ENCODE data around the gene PHF11.
"Not testable (repeated sequence)": the region's sequence is repeated elsewhere in the genome, so short reads cannot be mapped to it uniquely, and the experiment has no call there.

PHF11 gene

DNA sequence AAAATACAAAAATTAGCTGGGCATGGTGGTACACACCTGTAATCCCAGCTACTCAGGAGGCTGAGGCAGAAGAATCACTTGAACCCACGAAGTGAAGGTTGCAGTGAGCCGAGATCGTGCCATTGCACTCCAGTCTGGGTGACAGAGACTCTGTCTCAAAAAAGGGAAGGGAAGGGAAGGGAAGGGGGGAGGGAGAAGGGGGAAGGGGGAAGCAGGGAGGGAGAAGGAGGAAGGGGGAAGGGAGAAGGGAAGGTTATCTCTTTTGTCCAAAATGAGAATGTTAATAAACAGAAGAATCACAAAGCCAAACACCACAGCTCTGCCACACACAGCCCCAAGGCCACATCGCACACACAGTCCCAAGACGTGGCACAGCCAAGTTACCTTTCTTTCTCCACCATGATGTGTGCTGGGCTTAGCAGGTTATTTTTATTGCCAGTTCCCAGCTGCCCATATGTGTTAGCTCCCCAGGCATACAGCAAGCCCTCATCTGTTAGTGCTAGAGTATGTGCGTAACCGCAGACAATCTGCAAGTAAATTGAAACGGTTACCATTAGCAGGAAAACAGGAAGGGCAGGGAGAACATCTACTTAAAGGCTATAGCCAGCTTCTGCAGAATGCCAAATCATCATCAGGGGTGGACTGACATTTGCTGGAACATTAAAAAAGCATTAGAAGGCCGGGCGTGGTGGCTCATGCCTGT, 55.3 kb downstream of the PHF11 start:
- no peak for DNase-seq

DNA sequence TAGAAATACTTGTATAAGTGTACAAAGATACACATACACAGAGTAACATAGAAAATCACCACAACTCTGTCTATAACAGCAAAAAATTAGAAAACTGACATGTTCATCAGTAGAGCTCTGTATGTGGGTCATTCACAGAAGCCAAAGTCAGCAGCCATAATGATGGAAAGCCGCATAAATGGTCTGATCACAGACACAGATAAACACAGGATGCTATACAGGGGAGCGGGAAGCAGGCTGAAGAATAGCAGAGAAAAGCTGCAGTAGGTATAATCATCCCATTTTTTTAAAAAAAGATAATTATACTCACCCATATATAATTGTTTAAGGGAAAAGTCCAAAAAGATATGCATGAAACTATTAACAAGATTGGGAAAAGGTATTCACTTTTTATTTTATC, 58.1 kb downstream of the PHF11 start:
- no peak for DNase-seq

DNA sequence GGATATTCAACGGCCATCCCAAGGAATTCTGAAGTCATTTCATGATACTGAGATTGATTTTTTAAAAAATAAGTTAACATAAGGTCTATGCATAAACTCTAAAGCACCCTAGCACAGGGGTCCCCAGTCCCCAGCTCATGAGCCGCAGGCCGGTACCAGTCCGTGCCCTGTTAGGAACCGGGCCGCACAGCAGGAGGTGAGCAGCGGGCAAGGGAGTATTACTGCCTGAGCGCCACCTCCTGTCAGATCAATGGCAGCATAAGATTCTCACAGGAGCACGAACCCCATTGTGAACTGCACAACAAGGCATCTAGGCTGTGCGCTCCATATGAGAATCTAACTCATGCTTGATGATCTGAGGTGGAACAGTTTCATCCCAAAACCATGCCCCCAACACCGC, 58.6 kb downstream of the PHF11 start:
- no peak for DNase-seq

DNA sequence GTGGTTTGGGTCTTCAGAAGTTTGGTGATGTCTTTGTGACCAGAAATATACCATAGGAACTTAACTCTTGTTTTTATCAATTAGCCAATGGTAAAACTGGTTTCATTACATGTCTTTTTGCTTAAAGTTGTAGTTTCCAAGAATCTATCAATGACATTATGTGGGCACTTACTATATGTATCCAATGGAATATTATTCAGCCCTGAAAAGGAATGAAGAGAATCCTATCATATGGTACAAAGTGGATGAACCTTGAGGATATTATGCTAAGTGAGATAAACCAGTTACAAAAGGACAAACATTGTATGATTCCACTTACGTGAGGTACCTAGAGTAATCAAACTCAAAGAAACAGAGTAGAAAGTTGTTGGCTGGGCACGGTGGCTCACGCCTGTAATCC, 63.3 kb downstream of the PHF11 start:
- no peak for DNase-seq

DNA sequence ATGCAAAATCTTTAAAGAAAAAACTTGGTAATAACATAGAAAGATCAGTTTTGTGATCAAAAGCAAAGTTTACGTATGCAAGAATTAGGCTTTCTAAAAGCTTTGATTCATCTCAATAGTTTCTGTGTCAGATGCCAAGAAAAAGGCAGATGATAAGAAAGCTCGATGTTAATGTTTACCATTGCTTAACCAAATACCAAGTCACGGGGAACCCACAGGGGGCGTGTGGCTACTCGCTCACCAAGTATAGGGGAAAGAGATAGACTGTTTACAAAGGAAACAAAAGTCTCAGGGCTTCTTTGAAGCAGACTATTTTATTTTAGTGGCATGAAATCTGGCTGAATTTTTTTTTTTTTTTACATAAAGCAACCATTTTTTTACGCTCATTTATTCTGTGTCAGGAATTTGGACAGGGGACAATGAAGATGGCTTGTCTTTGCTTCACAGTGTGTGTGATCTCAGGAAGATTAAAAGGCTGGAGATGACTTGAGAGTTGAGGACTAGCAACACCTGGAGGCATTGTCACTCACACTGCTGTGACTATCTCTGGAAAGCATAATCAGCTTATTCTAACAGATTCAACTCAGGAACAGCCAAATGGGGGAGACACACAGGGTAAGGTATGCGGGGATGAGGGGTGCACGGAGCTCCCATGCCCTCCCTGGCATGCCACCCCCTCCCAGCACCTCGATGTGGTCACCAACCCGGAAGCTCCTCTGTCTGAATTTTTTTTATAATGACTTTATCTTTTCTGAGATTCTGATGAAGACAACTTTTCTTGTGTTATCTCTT, 64.7 kb downstream of the PHF11 start:
- DNase-seq: no peak

DNA sequence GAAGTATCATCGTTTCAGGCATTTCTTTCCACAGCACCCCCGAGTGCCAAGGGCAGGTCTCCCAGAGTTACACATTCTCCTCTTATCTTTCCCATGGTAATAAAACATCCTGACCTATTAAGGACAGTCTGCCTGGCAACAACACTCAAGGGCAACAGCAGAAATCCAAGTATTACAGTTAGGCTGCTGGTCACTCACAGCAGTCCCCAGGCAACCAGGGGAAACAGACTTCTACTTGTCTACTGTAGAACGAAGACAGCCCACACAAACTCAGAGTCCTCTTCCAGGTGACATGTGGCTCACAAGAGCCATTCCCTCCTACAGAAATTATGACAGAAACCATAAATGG, 65.3 kb downstream of the PHF11 start:
- DNase-seq: no peak

DNA sequence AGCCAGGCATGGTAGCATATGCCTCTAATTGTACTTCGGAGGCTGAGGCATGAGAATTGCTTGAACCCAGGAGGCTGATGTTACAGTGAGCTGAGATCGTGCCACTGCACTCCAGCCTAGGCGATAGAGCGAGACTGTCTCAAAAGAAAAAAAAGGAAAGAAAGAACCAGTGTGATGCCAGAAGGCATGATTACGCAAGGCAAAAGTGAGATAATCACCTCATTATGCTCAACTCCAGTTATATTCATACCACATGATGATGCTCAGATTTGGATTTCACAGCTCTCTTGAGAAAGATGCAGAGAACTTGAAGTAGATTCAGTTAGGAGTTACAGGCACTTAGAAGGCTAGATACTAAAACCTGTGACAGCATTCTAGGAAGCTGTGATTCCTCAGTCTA, 67.8 kb downstream of the PHF11 start:
- DNase-seq: no peak

DNA sequence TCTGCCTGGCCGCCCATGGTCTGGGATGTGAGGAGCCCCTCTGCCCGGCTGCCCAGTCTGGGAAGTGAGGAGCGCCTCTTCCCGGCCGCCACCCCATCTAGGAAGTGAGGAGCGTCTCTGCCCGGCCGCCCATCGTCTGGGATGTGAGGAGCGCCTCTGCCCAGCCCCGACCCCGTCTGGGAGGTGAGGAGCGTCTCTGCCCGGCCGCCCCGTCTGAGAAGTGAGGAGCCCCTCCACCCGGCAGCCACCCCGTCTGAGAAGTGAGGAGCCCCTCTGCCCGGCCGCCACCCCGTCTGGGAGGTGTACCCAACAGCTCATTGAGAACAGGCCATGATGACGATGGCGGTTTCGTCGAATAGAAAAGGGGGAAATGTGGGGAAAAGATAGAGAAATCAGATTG, 69.7 kb downstream of the PHF11 start:
- DNase-seq: not testable (repeated sequence)

DNA sequence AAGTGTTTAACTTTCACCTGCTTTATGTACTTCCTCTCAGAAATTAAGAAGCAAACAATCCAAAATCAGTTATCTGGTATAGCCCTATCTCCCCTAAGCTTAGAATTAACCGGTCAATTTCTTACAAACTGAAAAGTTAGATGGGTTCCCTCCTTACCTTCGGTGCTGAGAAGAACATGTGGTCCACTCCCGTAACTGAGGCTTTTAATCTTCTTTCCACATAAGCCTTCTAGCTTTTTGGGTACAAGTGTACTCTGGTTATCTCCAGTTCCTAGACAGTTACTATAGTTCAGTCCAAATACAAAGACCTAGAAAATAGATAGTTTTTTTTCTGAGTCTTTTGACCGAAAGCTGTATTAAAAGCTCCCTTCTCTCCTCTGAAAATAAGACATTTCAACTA, 70.7 kb downstream of the PHF11 start:
- no peak for DNase-seq

DNA sequence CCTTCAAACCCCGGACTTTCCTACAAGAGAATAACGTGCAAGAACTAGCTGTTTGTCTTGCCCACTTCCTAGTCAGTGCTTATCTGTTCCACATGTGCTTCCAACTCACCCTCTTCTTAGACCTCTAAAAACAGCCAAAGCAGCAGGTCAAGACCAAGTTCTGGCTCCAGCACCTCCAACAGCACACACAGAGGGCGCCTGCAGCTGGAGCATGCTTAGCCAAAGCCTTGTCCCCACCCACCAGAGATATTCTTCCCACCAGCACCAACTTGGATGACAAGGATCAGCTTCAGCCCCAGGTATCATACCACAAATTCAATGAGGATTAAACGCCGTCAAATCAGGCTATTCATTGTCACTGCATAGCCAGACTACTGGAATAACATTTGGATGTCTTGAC, 71.7 kb downstream of the PHF11 start:
- DNase-seq: no peak

DNA sequence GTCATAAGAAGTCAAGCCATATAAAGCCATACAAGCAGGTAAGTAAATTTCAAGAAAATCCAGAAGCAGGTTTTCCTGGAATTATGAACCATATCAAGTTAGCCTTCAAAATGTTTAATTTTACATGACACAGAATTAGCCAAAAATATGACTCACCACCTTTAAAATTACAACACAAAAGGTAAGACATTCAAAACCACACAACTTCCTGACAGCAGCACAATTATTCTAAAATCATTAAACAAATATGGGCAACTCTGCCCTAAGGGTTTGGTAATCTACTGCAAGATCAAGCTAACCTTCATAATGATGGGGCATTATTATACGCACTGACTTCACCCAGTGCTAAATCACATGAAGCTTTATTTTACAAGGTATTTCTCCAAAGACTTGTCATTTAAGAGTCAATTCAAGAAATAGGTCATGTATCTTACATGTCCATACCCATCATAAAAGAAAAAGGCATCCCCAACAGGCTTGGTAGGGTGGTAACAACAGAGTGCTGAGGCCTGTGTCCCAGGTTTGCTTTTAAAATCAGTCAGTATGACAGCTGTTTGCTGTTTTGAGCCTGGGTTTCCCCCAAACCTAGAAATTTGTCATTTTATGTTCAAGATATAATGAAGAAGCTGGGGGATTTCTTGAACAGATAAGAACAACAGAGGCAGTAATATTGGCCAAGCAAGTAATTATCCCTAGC, 74.4 kb downstream of the PHF11 start:
- no peak for DNase-seq

DNA sequence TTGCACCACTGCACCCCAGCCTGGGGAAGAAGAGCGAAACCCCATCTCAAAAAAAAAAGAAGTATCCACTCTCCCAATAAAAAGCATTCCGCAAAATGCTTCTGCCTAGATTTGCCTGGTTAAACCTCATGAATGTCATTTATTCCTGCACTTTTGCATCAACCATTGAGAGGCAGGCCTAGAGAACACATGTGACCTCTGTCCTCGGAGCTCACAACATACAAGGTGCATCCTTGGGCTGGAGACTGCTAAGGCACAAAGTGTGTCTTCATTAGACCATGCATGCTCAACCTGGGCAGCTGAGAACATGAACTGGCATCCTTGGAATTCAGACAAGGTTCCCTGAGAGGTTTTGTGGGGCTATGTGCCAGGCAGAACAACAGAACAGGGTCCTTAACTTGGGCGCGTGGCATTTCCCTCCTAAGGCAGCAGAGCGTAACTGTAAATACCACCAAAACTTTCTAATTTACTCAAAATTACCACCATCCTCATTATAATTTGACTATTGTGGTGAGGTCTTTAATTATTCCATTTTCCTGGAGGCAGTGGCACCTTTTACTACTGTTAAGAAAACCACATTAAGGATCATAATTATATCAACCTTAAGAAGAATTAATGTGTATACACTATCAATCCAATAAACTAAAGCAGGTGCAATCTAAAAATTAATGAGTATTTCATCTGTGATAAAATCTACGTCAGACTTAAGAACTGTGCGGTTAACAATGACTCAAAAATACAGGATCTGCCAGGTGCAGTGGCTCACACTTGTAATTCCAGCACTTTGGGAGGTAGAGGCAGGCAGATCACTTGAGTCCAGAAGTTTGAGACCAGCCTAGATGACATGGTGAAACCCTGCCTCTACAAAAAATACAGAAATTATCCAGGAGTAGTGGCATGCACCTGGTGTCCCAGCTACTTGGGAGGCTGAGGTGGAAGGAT, 75.8 kb downstream of the PHF11 start:
- DNase-seq: no peak
